Right cardiac atrium (tissue), 5 donors: ENCODE measurements around the gene ABL2. TPM values are rescaled to one million over a fixed set of nuclear protein-coding genes. Genes with fewer than 3 reads are reported as not detected.
"Not testable (repeated sequence)": the region's sequence is repeated elsewhere in the genome, so short reads cannot be mapped to it uniquely, and the experiment has no call there.

Experiments used
- ATAC-seq, 2 donors: fragments of 200-7000 bp; cut with Tn5 transposase; one replicate each; pipeline versions ENCODE4 v1.8.0 to v1.9.1; 2020; ENCODE audit warnings: moderate library complexity in 2 of 2, mild to moderate bottlenecking in 1 of 2
- DNase-seq, 3 donors: peaks; one replicate each; pipeline ENCODE4 v3.0.0-alpha.2; 2020
- H3K27ac ChIP-seq: one replicate; pipeline ENCODE4 v1.5.1; 2013; ENCODE audit warnings: mild to moderate bottlenecking, low read length, control low read depth, moderate library complexity
- H3K27me3 ChIP-seq: one replicate; pipeline ENCODE4 v1.6.1; 2013; ENCODE audit not compliant: control insufficient read depth, insufficient read depth
- H3K4me1 ChIP-seq: one replicate; pipeline ENCODE4 v1.6.1; 2013; ENCODE audit warnings: low read length; ENCODE audit not compliant: control insufficient read depth, insufficient read depth
- H3K4me3 ChIP-seq: one replicate; pipeline ENCODE4 v1.5.1; 2013; ENCODE audit warnings: low read length, control low read depth
- H3K9me3 ChIP-seq: one replicate; pipeline ENCODE4 v1.6.1; 2013; ENCODE audit warnings: low read length; ENCODE audit not compliant: control insufficient read depth
- WGBS: extraction: QIAGEN DNeasy Blood & Tissue Kit; methylation state at CpG from one replicate; pipeline ENCODE4 v1.1.7; 2013; 5-methylcytosine and 5-hydroxymethylcytosine counted together
- intact Hi-C, 4 donors: fragments of 100-400 bp; cut with DNase I; formaldehyde crosslinking; loops; one replicate each; pipeline versions ENCODE4 v1.11.0 to v1.14.0; 2022 to 2023
- long read RNA-seq, 4 donors: library from polyadenylated mRNA; unstranded; transcript quantifications; one replicate each; pipeline ENCODE4 v2.0.0, GENCODE V29; 2020 to 2021
- polyA plus RNA-seq: library from polyadenylated mRNA; stranded (reverse); fragments of 200-250 nt; gene quantifications from one replicate; pipeline ENCODE4 v1.2.3, GENCODE V29; 2013
- total RNA-seq, 4 donors: library from RNA; stranded (reverse); fragmentation: NEBNext Ultra II Directional; extraction: Animal tissue kit (Norgen Biotek cat#: 25700); gene quantifications; one replicate each; pipeline ENCODE4 v1.2.1, GENCODE V29; 2021
- donor health status: healthy with polysubstance abuse.
- donor health status: DM: no; HTN: yes; CAD: no.
- donor health status: DM: no; HTN: no; CAD: no.
- donor health status: DM: no; HTN: yes; CAD: no; lungs with severe emphysema.
- donor health status: DM: yes; HTN: yes; CAD: no.

The ABL2 gene
- total RNA-seq (10 to 100 TPM in 3 of 4 donors, 1 to 10 TPM in 1; 9.9 to 18.4 (median 10.5) TPM), polyA plus RNA-seq (3.2 TPM)
- long read RNA-seq, donor 1, partial matches to known transcripts, result 1 of 6 reads
- long read RNA-seq, donor 1, other reads (novel, unspliced or antisense), result 5 of 6 reads
- long read RNA-seq, donor 2, partial matches to known transcripts, result 0 of 2 reads
- long read RNA-seq, donor 2, other reads (novel, unspliced or antisense), result 2 of 2 reads
- long read RNA-seq, donor 3, partial matches to known transcripts, result 1 of 15 reads
- long read RNA-seq, donor 3, other reads (novel, unspliced or antisense), result 14 of 15 reads
- long read RNA-seq, donor 4, partial matches to known transcripts, result 0 of 2 reads
- long read RNA-seq, donor 4, other reads (novel, unspliced or antisense), result 2 of 2 reads

GRCh38 chr1:179229214-179230140 is at the start of gene ABL2:
ABL2 (minus strand) TSS chr1:179229677; CDS start chr1:179229397, 280 bp downstream.
- Histone ChIP-seq H3K4me1 (no peaks in the 10 kb centered on the region), H3K27me3 (no peaks in the 10 kb centered on the region), H3K27ac (peak within 1 kb of the TSS; percentile 57), H3K9me3 (no peaks in the 10 kb centered on the region), H3K4me3 (peak within 1 kb of the TSS; percentile 68)
- ATAC-seq, result peak; percentile 90 to 91
- intact Hi-C loops, result no loop called here
- peak; percentile 44 to 85 (median 78) for DNase-seq
- under 1% methylated on average over 83 of the region's 94 CpGs for WGBS

- Histone ChIP-seq H3K27ac (no peak overlapping the region), H3K27me3 (no peaks in the 10 kb centered on the region), H3K4me3 (no peak overlapping the region), H3K9me3 (no peaks in the 10 kb centered on the region), H3K4me1 (no peaks in the 10 kb centered on the region)
- intact Hi-C loops, result no loop called here
- DNase-seq (no peak), ATAC-seq (no peak)
- WGBS, result 97% methylated on average over 5 of the region's 5 CpGs
These were observed 49.4 kb upstream of the ABL2 start for GRCh38 chr1:179278920-179279319.

DNA sequence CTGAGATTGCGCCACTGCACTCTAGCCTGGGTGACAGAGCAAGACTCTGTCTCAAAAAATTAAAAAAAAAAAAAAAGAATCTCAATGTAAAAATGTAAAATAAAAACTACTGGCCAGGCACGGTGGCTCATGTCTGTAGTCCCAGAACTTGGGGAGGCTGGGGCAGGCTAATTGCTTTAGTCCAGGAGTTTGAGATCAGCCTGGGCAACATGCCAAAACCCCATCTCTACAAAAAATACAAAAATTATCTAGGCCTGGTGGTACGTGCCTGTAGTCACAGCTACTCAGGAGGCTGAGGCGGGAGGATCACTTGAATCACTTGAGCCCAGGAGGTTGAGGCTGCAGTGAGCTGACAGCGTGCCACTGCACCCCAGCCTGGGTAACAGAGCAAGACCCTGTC is 44.9 kb upstream of the ABL2 start:
- 84% methylated on average over 5 of the region's 5 CpGs for WGBS
- H3K9me3 ChIP-seq, H3K27me3 ChIP-seq, H3K4me1 ChIP-seq, ATAC-seq, H3K4me3 ChIP-seq, intact Hi-C loops, DNase-seq, H3K27ac ChIP-seq: not testable (repeated sequence)

GRCh38 chr1:179269071-179269470 is 39.6 kb upstream of the ABL2 start:
- DNase-seq (no peak), ATAC-seq (no peak)
- Histone ChIP-seq H3K27me3 (no peaks in the 10 kb centered on the region), H3K9me3 (no peaks in the 10 kb centered on the region), H3K4me1 (no peaks in the 10 kb centered on the region), H3K4me3 (no peak overlapping the region), H3K27ac (no peak overlapping the region)
- intact Hi-C loops, result no loop called here

DNA sequence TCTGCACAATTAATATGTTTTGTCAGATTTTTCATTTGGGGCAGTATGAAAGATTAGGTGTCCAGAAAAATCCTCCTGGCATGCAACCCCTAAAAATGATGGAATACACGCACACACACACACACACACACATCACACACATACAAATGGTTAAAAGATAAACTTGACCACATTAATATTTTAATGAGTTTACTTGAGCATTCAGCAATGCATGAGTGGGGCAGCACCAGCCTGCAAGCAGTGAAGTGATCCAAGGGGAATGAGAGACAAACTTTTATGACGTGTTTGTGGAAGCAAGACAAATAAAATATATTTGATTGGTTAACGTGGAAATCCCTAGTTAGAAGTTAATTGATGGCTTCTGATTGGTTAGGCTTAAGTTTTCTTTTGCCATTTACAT is 35.0 kb upstream of the ABL2 start:
- intact Hi-C loops, result no loop called here
- H3K4me1 ChIP-seq, result no peaks in the 10 kb centered on the region
- WGBS, result 65% methylated on average over 3 of the region's 3 CpGs
- H3K27ac ChIP-seq, result no peak overlapping the region
- ATAC-seq (no peak), DNase-seq (no peak)
- no peaks in the 10 kb centered on the region for H3K27me3 ChIP-seq
- no peaks in the 10 kb centered on the region for H3K9me3 ChIP-seq
- H3K4me3 ChIP-seq, result no peak overlapping the region

GRCh38 chr1:179263121-179263520 is 33.6 kb upstream of the ABL2 start:
- no peak overlapping the region for H3K27ac ChIP-seq
- no peaks in the 10 kb centered on the region for H3K4me1 ChIP-seq
- H3K4me3 ChIP-seq, result no peak overlapping the region
- intact Hi-C loops, result no loop called here
- DNase-seq (no peak), ATAC-seq (no peak)
- H3K9me3 ChIP-seq, result no peaks in the 10 kb centered on the region
- H3K27me3 ChIP-seq, result no peaks in the 10 kb centered on the region

GRCh38 chr1:179262183-179262582 is 32.7 kb upstream of the ABL2 start:
- no peak overlapping the region for H3K4me3 ChIP-seq
- DNase-seq, result no peak
- H3K4me1 ChIP-seq, result no peaks in the 10 kb centered on the region
- intact Hi-C loops, result no loop called here
- no peaks in the 10 kb centered on the region for H3K9me3 ChIP-seq
- H3K27me3 ChIP-seq, result no peaks in the 10 kb centered on the region
- ATAC-seq, result no peak
- H3K27ac ChIP-seq, result no peak overlapping the region
- 91% methylated on average over 1 of the region's 1 CpG for WGBS

DNA sequence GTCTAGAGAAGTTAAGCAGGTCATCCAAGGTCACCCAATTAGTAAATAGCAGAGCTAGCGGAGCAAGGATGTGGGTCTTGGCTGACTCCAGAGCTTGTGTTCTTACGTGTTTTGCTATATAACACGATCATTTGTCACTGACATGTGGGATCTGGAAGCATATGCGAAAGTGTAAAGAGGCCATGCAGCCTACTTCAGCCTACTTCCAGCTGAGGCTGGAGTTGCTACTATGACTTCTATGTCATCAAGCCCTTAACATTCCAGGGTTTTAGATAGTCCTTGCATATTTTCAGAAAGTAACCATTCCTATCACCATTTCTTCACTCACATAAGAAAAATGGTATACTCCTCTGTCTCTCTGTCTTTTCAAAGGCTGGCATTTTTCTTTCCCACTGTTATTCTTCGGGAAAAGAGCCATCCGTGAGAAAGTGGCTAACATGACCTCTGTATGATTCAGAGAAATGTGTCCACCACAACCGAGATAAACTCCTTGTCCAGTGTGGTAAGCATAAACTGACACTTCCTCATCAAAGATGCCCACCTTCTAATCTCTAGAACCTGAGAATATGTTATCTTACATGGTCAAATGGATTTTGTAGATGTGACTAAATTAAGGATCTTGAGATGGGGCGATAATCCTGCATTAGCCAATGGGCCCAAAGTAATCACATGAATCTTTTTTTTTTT is 24.0 kb upstream of the ABL2 start:
- H3K27me3 ChIP-seq, result no peaks in the 10 kb centered on the region
- H3K4me3 ChIP-seq, result no peak overlapping the region
- 69% methylated on average over 8 of the region's 8 CpGs for WGBS
- DNase-seq (no peak), ATAC-seq (no peak)
- intact Hi-C loops, result loop anchor here in 2 of 4 donors (5.0 kb wide), 1 partner anchor 114 kb away; the partner anchor contains the start of gene AXDND1 (in 2 of the 2)
- no peak overlapping the region for H3K27ac ChIP-seq
- no peaks in the 10 kb centered on the region for H3K9me3 ChIP-seq
- no peaks in the 10 kb centered on the region for H3K4me1 ChIP-seq

DNA sequence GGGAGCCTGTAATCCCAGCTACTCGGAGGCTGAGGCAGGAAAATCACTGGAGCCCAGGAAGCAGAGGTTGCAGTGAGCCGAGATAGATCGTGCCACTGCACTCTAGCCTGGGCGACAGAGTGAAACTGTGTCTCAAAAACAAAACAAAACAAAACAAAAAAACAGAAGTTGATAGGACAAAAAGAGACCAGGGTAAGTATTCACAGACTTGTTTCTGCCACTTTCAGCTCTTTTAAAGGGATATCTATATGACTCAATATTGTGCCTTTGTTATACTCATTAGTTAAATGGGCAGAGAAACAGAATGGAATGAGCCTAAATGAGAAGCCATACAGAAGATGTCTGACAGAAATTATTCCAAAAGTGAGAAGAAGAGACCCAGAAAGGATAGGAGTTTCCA is 23.1 kb upstream of the ABL2 start:
- ATAC-seq (no peak), DNase-seq (no peak)
- Histone ChIP-seq H3K9me3 (no peaks in the 10 kb centered on the region), H3K4me1 (no peaks in the 10 kb centered on the region), H3K4me3 (no peak overlapping the region), H3K27me3 (no peaks in the 10 kb centered on the region), H3K27ac (no peak overlapping the region)
- WGBS, result 82% methylated on average over 4 of the region's 4 CpGs
- intact Hi-C loops, result loop anchor here in 2 of 4 donors (5.0 kb wide), 1 partner anchor 115 kb away; the partner anchor contains the start of gene AXDND1 (in 2 of the 2)

DNA sequence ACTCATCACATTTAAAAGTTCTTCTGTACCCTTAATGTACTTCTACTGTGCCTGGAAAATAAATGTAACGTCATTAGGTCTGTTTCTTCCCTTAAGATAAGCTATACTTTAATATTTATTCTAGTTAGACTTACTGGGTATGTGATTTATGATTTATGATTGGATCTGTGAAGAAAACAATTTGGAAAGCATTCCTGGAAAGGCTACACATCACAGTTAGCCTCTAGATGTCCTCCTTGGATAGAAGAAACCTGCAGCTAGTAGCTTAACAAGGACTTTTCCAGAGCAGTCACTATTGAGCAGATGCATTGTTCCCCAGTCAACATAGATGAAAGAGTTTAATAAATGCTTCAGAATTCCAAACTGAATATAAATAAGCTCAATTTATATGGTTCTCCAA is 22.2 kb upstream of the ABL2 start:
- H3K4me1 ChIP-seq, result no peaks in the 10 kb centered on the region
- WGBS, result 25% methylated on average over 1 of the region's 1 CpG
- H3K4me3 ChIP-seq, result no peak overlapping the region
- no peaks in the 10 kb centered on the region for H3K27me3 ChIP-seq
- peak in 1 of 2 donors; percentile 67 for ATAC-seq
- DNase-seq, result no peak
- H3K9me3 ChIP-seq, result no peaks in the 10 kb centered on the region
- no peak overlapping the region for H3K27ac ChIP-seq
- intact Hi-C loops, result loop anchor here in 2 of 4 donors (5.0 kb wide), 1 partner anchor 116 kb away; the partner anchor contains the start of gene AXDND1 (in 2 of the 2)
